ENCODE data around the gene USP16. TPM values are rescaled to one million over a fixed set of nuclear protein-coding genes. Genes with fewer than 3 reads are reported as not detected.

The USP16 gene
- total RNA-seq, 1 experiment from 2014 or later = 27.3 TPM

DNA sequence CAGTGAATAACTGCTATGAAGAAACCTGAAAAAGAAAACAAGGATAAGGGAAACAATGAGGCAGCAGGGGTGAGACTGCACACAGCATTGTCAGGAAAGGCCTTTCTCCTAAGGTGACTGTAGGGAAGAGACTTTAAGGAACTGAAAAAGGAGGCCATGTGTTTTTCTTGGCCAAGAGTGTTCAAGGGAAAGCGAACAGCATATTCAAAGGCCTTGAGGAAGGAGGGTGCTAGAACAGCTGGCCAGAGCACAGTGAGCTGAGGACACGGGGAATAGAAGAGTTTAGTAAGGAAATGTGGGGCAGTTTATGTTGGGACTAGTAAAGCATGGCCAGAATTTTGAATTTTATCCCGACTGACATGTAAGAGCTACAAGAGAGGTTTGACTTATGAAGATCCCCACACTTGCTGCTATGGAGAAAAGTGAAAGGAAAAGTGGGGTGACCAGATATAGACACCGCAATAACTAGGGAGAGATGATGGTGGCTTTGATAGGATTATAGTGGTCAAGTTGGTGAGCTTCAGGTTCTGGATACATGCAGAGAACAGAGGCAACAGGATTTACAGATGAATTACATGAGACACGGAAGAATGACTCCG lies 6.7 kb upstream of the USP16 start:
- Histone ChIP-seq H3K27me3 (ENCODE audit: low read length) (no peaks in the 10 kb centered on the region), H3K4me3 (ENCODE audit: low read length) (peak overlapping the region; percentile 83), H2AFZ (ENCODE audit: low read length) (no peak overlapping the region), H3K27ac (ENCODE audit: low read length) (peak overlapping the region; percentile 68), H3K4me2 (ENCODE audit: low read depth, low read length, poor library complexity, severe bottlenecking) (peak overlapping the region; percentile 92), H3K79me2 (ENCODE audit: low read length) (peaks cover 58% of the 10 kb centered on the region), H3K36me3 (ENCODE audit: insufficient read depth, low read length) (peaks cover 4% of the 10 kb centered on the region), H3K9me3 (ENCODE audit: low read length) (no peaks in the 10 kb centered on the region), H3K4me1 (ENCODE audit: low read length) (peaks cover 18% of the 10 kb centered on the region), H3K9me2 (replicated peaks; ENCODE audit: insufficient read depth, low read length) (no peaks in the 10 kb centered on the region), H4K20me1 (ENCODE audit: insufficient read depth, low read depth, low read length) (no peaks in the 10 kb centered on the region), H3K9ac (ENCODE audit: low read length) (peak overlapping the region; percentile 86)
- peak; percentile 66 for DNase-seq

DNA sequence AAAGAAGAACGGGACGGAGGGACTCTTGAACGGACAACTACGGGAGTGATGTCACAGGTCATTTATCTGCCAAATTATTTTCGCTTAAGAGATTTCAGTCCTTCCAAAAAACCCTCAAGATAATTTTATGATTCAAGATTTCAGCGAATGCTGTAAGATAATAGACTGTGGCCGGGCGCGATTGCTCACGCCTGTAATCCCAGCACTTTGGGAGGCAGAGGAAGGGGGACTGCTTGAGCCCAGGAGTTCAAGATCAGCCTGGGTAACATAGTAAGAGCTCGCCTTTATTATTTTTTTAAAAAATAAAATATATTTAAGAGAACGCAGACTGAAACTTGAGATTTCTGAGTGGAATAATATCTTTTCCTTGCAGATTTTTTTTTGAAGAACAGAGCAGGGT lies 5.9 kb upstream of the USP16 start:
- H4K20me1 ChIP-seq (ENCODE audit: insufficient read depth, low read depth, low read length) = no peaks in the 10 kb centered on the region
- no peaks in the 10 kb centered on the region for H3K27me3 ChIP-seq (ENCODE audit: low read length)
- peak overlapping the region; percentile 92 for H3K4me2 ChIP-seq (ENCODE audit: low read depth, low read length, poor library complexity, severe bottlenecking)
- peaks cover 55% of the 10 kb centered on the region for H3K79me2 ChIP-seq (ENCODE audit: low read length)
- H3K36me3 ChIP-seq (ENCODE audit: insufficient read depth, low read length) = peaks cover 4% of the 10 kb centered on the region
- peak overlapping the region; percentile 86 for H3K9ac ChIP-seq (ENCODE audit: low read length)
- H3K4me1 ChIP-seq (ENCODE audit: low read length) = peaks cover 18% of the 10 kb centered on the region
- no peak overlapping the region for H2AFZ ChIP-seq (ENCODE audit: low read length)
- peak overlapping the region; percentile 83 for H3K4me3 ChIP-seq (ENCODE audit: low read length)
- H3K27ac ChIP-seq (ENCODE audit: low read length) = peak overlapping the region; percentile 68
- no peaks in the 10 kb centered on the region for H3K9me3 ChIP-seq (ENCODE audit: low read length)
- DNase-seq = peak; percentile 60
- no peaks in the 10 kb centered on the region for H3K9me2 ChIP-seq (replicated peaks; ENCODE audit: insufficient read depth, low read length)

DNA sequence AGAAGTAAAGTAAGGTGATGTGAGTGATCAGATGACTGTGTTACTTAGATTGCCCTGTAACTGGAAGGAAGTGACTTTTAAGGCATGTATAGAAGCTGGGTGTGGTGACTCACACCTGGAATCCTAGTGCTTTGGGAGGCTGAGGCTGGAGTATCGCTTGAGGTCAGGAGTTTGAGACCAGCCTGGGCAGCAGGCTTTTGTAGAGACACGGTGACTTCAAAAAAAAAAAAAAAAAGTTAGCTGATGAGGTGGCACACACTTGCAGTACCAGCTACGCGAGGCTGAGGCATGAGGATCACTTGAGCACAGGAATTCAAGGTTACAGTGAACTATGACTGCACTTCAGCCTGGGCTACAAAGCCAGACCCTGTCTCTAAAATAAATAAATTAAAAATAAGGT lies 2.3 kb upstream of the USP16 start:
- no peaks in the 10 kb centered on the region for H4K20me1 ChIP-seq (ENCODE audit: insufficient read depth, low read depth, low read length)
- no peak for DNase-seq
- no peak overlapping the region for H3K4me2 ChIP-seq (ENCODE audit: low read depth, low read length, poor library complexity, severe bottlenecking)
- no peak overlapping the region for H3K9ac ChIP-seq (ENCODE audit: low read length)
- no peak overlapping the region for H3K27ac ChIP-seq (ENCODE audit: low read length)
- no peaks in the 10 kb centered on the region for H3K9me3 ChIP-seq (ENCODE audit: low read length)
- H3K4me1 ChIP-seq (ENCODE audit: low read length) = peaks cover 41% of the 10 kb centered on the region
- H3K79me2 ChIP-seq (ENCODE audit: low read length) = peaks cover 56% of the 10 kb centered on the region
- no peaks in the 10 kb centered on the region; the same call in 1 of the 2 replicates for H3K36me3 ChIP-seq (ENCODE audit: insufficient read depth, low read length)
- no peak overlapping the region for H2AFZ ChIP-seq (ENCODE audit: low read length)
- no peak overlapping the region for H3K4me3 ChIP-seq (ENCODE audit: low read length)
- no peaks in the 10 kb centered on the region for H3K9me2 ChIP-seq (replicated peaks; ENCODE audit: insufficient read depth, low read length)
- no peaks in the 10 kb centered on the region for H3K27me3 ChIP-seq (ENCODE audit: low read length)

DNA sequence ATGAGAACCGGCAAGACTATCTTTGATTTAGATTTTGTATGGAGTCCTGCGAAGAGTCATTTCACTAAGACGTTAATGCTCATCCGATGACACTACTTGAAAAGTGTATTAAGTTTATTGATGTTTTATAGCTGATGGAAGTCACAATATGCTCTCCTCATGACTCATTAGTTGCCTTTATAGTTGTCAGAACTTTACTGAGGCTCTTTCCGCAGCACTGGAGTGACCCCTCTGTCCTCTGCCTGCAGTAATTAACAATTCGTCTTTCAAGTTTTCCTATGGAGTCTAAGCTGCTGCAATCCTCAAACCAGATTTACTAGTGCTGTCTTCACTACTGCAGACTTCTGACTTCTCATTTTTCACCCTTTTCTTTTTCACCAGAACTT lies 853 bp downstream of the USP16 start:
- H3K27ac ChIP-seq (ENCODE audit: low read length) = peak overlapping the region; percentile 80
- H3K9me2 ChIP-seq (replicated peaks; ENCODE audit: insufficient read depth, low read length) = no peaks in the 10 kb centered on the region
- peaks cover 55% of the 10 kb centered on the region for H3K79me2 ChIP-seq (ENCODE audit: low read length)
- no peaks in the 10 kb centered on the region for H4K20me1 ChIP-seq (ENCODE audit: insufficient read depth, low read depth, low read length)
- H2AFZ ChIP-seq (ENCODE audit: low read length) = 0 out of 2 replicates have a peak overlapping the region, but pooled peaks have one; percentile 74
- peak; percentile 43 for DNase-seq
- peak overlapping the region; percentile 76 for H3K9ac ChIP-seq (ENCODE audit: low read length)
- H3K4me1 ChIP-seq (ENCODE audit: low read length) = peaks cover 29% of the 10 kb centered on the region
- no peaks in the 10 kb centered on the region for H3K27me3 ChIP-seq (ENCODE audit: low read length)
- H3K36me3 ChIP-seq (ENCODE audit: insufficient read depth, low read length) = peaks cover 9% of the 10 kb centered on the region; the same call in 1 of the 2 replicates
- peak overlapping the region; percentile 72 for H3K4me3 ChIP-seq (ENCODE audit: low read length)
- no peaks in the 10 kb centered on the region for H3K9me3 ChIP-seq (ENCODE audit: low read length)
- H3K4me2 ChIP-seq (ENCODE audit: low read depth, low read length, poor library complexity, severe bottlenecking) = peak overlapping the region; percentile 76

DNA sequence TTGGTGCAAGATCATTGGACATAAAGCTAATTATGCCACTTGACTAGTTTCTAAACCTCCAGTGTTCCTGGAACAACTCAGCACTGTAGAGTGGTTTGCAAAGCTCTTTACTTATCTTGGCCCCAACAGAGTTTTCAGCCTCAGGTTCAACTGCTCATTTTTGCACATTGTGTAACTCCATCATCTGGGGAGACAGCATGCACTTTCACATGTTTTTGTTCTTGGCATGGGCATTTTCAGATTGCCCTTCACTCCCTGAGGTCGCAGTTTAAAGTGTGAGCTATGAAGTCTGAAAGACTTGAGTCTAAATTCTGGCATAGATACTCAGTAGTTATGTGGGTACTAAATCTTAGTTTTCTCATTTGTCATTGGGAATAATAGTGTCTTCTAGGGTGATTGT lies 5.1 kb downstream of the USP16 start:
- no peaks in the 10 kb centered on the region for H3K9me2 ChIP-seq (replicated peaks; ENCODE audit: insufficient read depth, low read length)
- H3K4me2 ChIP-seq (ENCODE audit: low read depth, low read length, poor library complexity, severe bottlenecking) = no peak overlapping the region
- no peak overlapping the region for H3K9ac ChIP-seq (ENCODE audit: low read length)
- peaks cover 26% of the 10 kb centered on the region for H3K4me1 ChIP-seq (ENCODE audit: low read length)
- H3K36me3 ChIP-seq (ENCODE audit: insufficient read depth, low read length) = peaks cover 39% of the 10 kb centered on the region; the same call in 1 of the 2 replicates
- H3K27me3 ChIP-seq (ENCODE audit: low read length) = no peaks in the 10 kb centered on the region
- no peak for DNase-seq
- H4K20me1 ChIP-seq (ENCODE audit: insufficient read depth, low read depth, low read length) = no peaks in the 10 kb centered on the region
- H2AFZ ChIP-seq (ENCODE audit: low read length) = no peak overlapping the region
- H3K27ac ChIP-seq (ENCODE audit: low read length) = no peak overlapping the region
- H3K4me3 ChIP-seq (ENCODE audit: low read length) = no peak overlapping the region
- no peaks in the 10 kb centered on the region for H3K9me3 ChIP-seq (ENCODE audit: low read length)
- H3K79me2 ChIP-seq (ENCODE audit: low read length) = peaks cover 88% of the 10 kb centered on the region

DNA sequence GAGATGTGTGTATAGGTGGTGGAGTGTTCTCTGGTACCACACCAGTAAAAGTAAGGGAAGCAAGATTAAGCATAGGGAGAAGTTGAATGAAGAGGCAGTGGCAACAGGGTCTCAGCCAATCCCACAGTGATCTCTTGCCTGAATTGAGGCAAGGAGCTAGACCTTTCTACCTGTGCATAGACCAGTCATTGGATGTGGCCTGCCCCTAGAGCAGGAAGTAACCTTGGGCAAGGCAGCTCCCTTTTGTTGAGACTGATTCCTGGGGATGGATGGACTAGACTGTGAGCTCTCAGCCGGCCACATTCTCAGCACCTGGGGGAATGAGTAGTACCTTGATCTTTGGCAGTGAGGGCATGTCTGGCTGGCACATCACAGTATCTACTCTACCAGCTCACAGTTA lies 6.4 kb downstream of the USP16 start:
- peaks cover 46% of the 10 kb centered on the region; the same call in 1 of the 2 replicates for H3K36me3 ChIP-seq (ENCODE audit: insufficient read depth, low read length)
- H2AFZ ChIP-seq (ENCODE audit: low read length) = no peak overlapping the region
- no peaks in the 10 kb centered on the region for H4K20me1 ChIP-seq (ENCODE audit: insufficient read depth, low read depth, low read length)
- no peaks in the 10 kb centered on the region for H3K9me3 ChIP-seq (ENCODE audit: low read length)
- H3K9me2 ChIP-seq (replicated peaks; ENCODE audit: insufficient read depth, low read length) = no peaks in the 10 kb centered on the region
- peaks cover 78% of the 10 kb centered on the region for H3K79me2 ChIP-seq (ENCODE audit: low read length)
- no peak overlapping the region for H3K9ac ChIP-seq (ENCODE audit: low read length)
- no peak overlapping the region for H3K27ac ChIP-seq (ENCODE audit: low read length)
- H3K4me3 ChIP-seq (ENCODE audit: low read length) = no peak overlapping the region
- peaks cover 21% of the 10 kb centered on the region for H3K4me1 ChIP-seq (ENCODE audit: low read length)
- no peak for DNase-seq
- H3K27me3 ChIP-seq (ENCODE audit: low read length) = no peaks in the 10 kb centered on the region
- H3K4me2 ChIP-seq (ENCODE audit: low read depth, low read length, poor library complexity, severe bottlenecking) = no peak overlapping the region

DNA sequence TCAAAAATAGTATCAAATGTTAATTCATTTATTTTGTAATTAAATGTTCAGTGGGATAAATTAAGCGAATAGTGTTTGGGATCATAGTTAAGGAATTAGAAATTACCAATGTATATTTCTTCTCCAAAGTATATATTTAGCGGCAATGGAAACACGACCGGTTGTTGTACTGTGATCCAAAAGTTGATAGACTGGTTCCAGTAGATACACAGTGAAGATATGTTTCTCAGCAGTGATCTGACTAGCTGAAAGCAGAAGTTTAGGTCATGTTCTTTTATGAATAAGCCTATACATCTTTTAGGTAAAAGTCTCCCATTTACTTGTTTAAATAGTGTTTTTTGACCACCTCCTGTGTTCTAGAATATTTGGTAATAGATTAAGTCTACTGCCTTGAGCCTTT lies 8.8 kb downstream of the USP16 start:
- Histone ChIP-seq H3K27ac (ENCODE audit: low read length) (no peak overlapping the region), H4K20me1 (ENCODE audit: insufficient read depth, low read depth, low read length) (no peaks in the 10 kb centered on the region), H3K36me3 (ENCODE audit: insufficient read depth, low read length) (peaks cover 68% of the 10 kb centered on the region; the same call in 1 of the 2 replicates), H3K4me1 (ENCODE audit: low read length) (peaks cover 3% of the 10 kb centered on the region; the same call in 1 of the 2 replicates), H2AFZ (ENCODE audit: low read length) (no peak overlapping the region), H3K9ac (ENCODE audit: low read length) (no peak overlapping the region), H3K27me3 (ENCODE audit: low read length) (no peaks in the 10 kb centered on the region), H3K9me2 (replicated peaks; ENCODE audit: insufficient read depth, low read length) (no peaks in the 10 kb centered on the region), H3K9me3 (ENCODE audit: low read length) (no peaks in the 10 kb centered on the region), H3K79me2 (ENCODE audit: low read length) (peaks cover 60% of the 10 kb centered on the region), H3K4me3 (ENCODE audit: low read length) (no peak overlapping the region), H3K4me2 (ENCODE audit: low read depth, low read length, poor library complexity, severe bottlenecking) (no peak overlapping the region)
- no peak for DNase-seq

DNA sequence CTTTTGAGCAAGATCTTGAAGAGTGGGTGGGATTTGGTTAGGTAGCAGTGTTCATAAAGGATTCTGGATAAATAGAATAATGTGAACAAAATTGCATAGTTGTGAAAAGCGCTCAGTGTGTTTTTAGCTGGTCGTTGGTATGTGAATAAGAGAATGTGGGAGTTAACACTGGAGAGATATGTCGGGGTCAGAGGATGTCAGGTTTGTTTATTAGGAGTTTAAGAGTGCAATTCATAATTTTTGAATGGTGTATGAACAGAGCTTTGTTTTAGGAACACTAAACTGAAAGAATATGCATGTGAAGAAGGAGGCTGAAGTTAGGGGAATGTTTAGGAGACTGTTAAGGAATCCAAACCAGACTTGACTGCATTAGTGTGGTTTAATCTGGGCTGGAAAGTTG lies 9.4 kb downstream of the USP16 start:
- DNase-seq = no peak
- Histone ChIP-seq H3K27me3 (ENCODE audit: low read length) (no peaks in the 10 kb centered on the region), H3K4me3 (ENCODE audit: low read length) (no peak overlapping the region), H2AFZ (ENCODE audit: low read length) (no peak overlapping the region), H3K79me2 (ENCODE audit: low read length) (peaks cover 54% of the 10 kb centered on the region), H3K27ac (ENCODE audit: low read length) (no peak overlapping the region), H3K4me1 (ENCODE audit: low read length) (peaks cover 3% of the 10 kb centered on the region; the same call in 1 of the 2 replicates), H3K9me2 (replicated peaks; ENCODE audit: insufficient read depth, low read length) (no peaks in the 10 kb centered on the region), H3K9ac (ENCODE audit: low read length) (no peak overlapping the region), H3K4me2 (ENCODE audit: low read depth, low read length, poor library complexity, severe bottlenecking) (no peak overlapping the region), H3K9me3 (ENCODE audit: low read length) (no peaks in the 10 kb centered on the region), H3K36me3 (ENCODE audit: insufficient read depth, low read length) (peaks cover 74% of the 10 kb centered on the region; the same call in 1 of the 2 replicates), H4K20me1 (ENCODE audit: insufficient read depth, low read depth, low read length) (no peaks in the 10 kb centered on the region)

All from Karpas-422 (cell line).